HepG2 (cell line): ENCODE measurements around the gene KRTAP2-3. TPM values are rescaled to one million over a fixed set of nuclear protein-coding genes. Genes with fewer than 3 reads are reported as not detected.
"Not testable (repeated sequence)": the region's sequence is repeated elsewhere in the genome, so short reads cannot be mapped to it uniquely, and the experiment has no call there.

Experiments
- ATAC-seq: fragments of 200-7000 bp; cut with Tn5 transposase; 3 replicates; pipeline ENCODE4 v1.9.1; 2020; ENCODE audit warnings: mild to moderate bottlenecking, moderate library complexity
- BruUV-seq: library from RNA; stranded (reverse); fragments of 400-500 nt; replicated peaks from 2 replicates; lab custom pipeline; 2021; lab: Mats Ljungman, UMichigan
- CTCF ChIA-PET: fragments of 300-600 bp; formaldehyde crosslinking; extraction: SDS; loops from one replicate; lab custom pipeline; 2021; ENCODE audit warnings: low total read pairs, inconsistent platforms, low intra/inter-chr PET ratio; lab: Yijun Ruan, JAX
- POLR2A ChIA-PET: fragments of 350-600 bp; sonication (Branson Sonifier 250); formaldehyde crosslinking; loops from one replicate; lab custom pipeline; 2020; ENCODE audit warnings: antibody characterized with exemption, inconsistent platforms; lab: Yijun Ruan, JAX
- DNase-seq: peaks from one replicate; pipeline ENCODE4 v3.0.0-alpha.2; 2015; ENCODE audit warnings: low spot score
- FAIRE-seq: peaks from 3 replicates; lab custom pipeline; 2011; peaks lifted over from hg19 to GRCh38; lab: Jason Lieb, UNC
- H2AFZ ChIP-seq: one replicate; pipeline ENCODE4 v1.6.1; 2011; ENCODE audit warnings: low read length, inconsistent platforms
- H3K27ac ChIP-seq: fragments of 300-600 bp; 3 replicates; pipeline ENCODE4 v1.8.0; 2011; ENCODE audit warnings: mixed run types, mild to moderate bottlenecking, mixed read lengths, low read length, inconsistent platforms; ENCODE audit not compliant: insufficient read depth; ENCODE audit errors: extremely low read length
- H3K27me3 ChIP-seq, 2 experiments: fragments of 200-600 bp in 1 of 2; 2 replicates in 1 of 2; 3 replicates in 1 of 2; pipeline versions ENCODE4 v1.6.0 to v1.8.0; 2011; ENCODE audit warnings: low read length in 2 of 2, mild to moderate bottlenecking in 2 of 2, moderate library complexity in 2 of 2, inconsistent platforms in 1 of 2; ENCODE audit not compliant: insufficient read depth in 2 of 2, control insufficient read depth in 1 of 2
- H3K36me3 ChIP-seq, 2 experiments: fragments of 200-600 bp in 1 of 2; replicated peaks in 1 of 2; 2 replicates in 1 of 2; 3 replicates in 1 of 2; pipeline versions ENCODE4 v1.5.1 to v1.8.0; 2011; ENCODE audit warnings: low read length in 2 of 2, inconsistent platforms in 1 of 2; ENCODE audit not compliant: insufficient read depth in 2 of 2, control insufficient read depth in 1 of 2
- H3K4me1 ChIP-seq: 2 replicates; pipeline ENCODE4 v1.5.1; 2012; ENCODE audit warnings: low read length, inconsistent platforms; ENCODE audit not compliant: insufficient read depth
- H3K4me2 ChIP-seq: 2 replicates; pipeline ENCODE4 v1.6.0; 2011; ENCODE audit warnings: low read depth, low read length, inconsistent platforms
- H3K4me3 ChIP-seq, 3 experiments: fragments of 200-600 bp in 1 of 3; sonication (generic), shearing (Covaris generic) in 1 of 3; replicated peaks in 1 of 3; 2 replicates each; pipeline ENCODE4 v1.5.1; 2011 to 2016; ENCODE audit warnings: low read length in 3 of 3, inconsistent platforms in 2 of 3, low read depth in 2 of 3, mild to moderate bottlenecking in 2 of 3, control low read depth in 1 of 3, mixed read lengths in 1 of 3; ENCODE audit not compliant: insufficient read depth in 1 of 3
- H3K79me2 ChIP-seq: one replicate; pipeline ENCODE4 v1.6.1; 2011; ENCODE audit warnings: low read length, inconsistent platforms; ENCODE audit not compliant: insufficient read depth
- H3K9ac ChIP-seq: 2 replicates; pipeline ENCODE4 v1.6.0; 2011; ENCODE audit warnings: mild to moderate bottlenecking, low read depth, low read length, inconsistent platforms; ENCODE audit not compliant: insufficient read depth
- H3K9me3 ChIP-seq: 2 replicates; pipeline ENCODE4 v1.5.1; 2012; ENCODE audit warnings: mild to moderate bottlenecking, low read length
- H4K20me1 ChIP-seq: 2 replicates; pipeline ENCODE4 v1.6.0; 2011; ENCODE audit warnings: inconsistent platforms, mild to moderate bottlenecking, low read length, moderate library complexity; ENCODE audit not compliant: insufficient read depth
- DPF2 ChIP-seq: sonication (generic); formaldehyde crosslinking; IDR thresholded peaks from 2 replicates; pipeline ENCODE4 v1.4.0; 2020; ENCODE audit warnings: mild to moderate bottlenecking, low read depth, missing genetic modification reagents, borderline replicate concordance
- FOSL2 ChIP-seq: sonication (generic); formaldehyde crosslinking; IDR thresholded peaks from 2 replicates; pipeline ENCODE4 v1.4.0; 2020; ENCODE audit warnings: missing genetic modification reagents
- TEAD3 ChIP-seq: optimal IDR thresholded peaks from 2 replicates; pipeline ENCODE3; 2016; ENCODE audit warnings: borderline replicate concordance
- ZNF687 ChIP-seq: sonication (generic); formaldehyde crosslinking; IDR thresholded peaks from 2 replicates; pipeline ENCODE4 v1.5.1; 2020; ENCODE audit warnings: mild to moderate bottlenecking, missing genetic modification reagents, moderate library complexity
- WGBS: methylation state at CpG from one replicate; pipeline ENCODE4 v1.1.6; 2017; ENCODE audit warnings: low lambda C conversion rate; 5-methylcytosine and 5-hydroxymethylcytosine counted together
- in situ Hi-C: cut with HindIII; loops from 2 replicates; pipeline ENCODE4 v1.10.0; 2017; ENCODE audit warnings: low pct_unique_long_range_greater_than_20kb; ENCODE audit not compliant: extremely low pct_ligation_motif_present
- intact Hi-C: fragments of 100-400 bp; cut with micrococcal nuclease; formaldehyde crosslinking; loops from one replicate; pipeline ENCODE4 v1.10.0; 2022; ENCODE audit not compliant: unreplicated experiment
- polyA plus RNA-seq, 8 experiments: library from polyadenylated mRNA; depleted of rRNA in 3 of 8; stranded (reverse) in 7 of 8; unstranded in 1 of 8; fragments of >200 nt; fragmentation: Illumina TruSeq in 4 of 8; extraction: Trizol in 4 of 8; gene quantifications; 2 replicates each; pipeline versions ENCODE4 v1.2.1 to v1.2.3, GENCODE V29; 2011 to 2016; ENCODE audit warnings: low read depth in 4 of 8, missing spikeins in 1 of 8, mixed read lengths in 1 of 8; ENCODE audit not compliant: insufficient read depth in 1 of 8
- total RNA-seq, 5 experiments: library from RNA; depleted of rRNA; stranded (reverse); fragments of >200 nt; fragmentation: Illumina TruSeq; extraction: Trizol; gene quantifications; 2 replicates each; pipeline ENCODE4 v1.2.3, GENCODE V29; 2016; ENCODE audit warnings: low read depth in 1 of 5

The KRTAP2-3 gene
- total and polyA plus RNA-seq, 2 of the 13 experiments (the other 11 are each of a cell fraction or from before 2014, with no cell fraction given), result 0.25 TPM; not detected in 1

GRCh38 chr17:41060052-41060604 lies at the start of gene KRTAP2-3 (continued):
- TF ChIP-seq ZNF687, result peak; percentile 73
- TF ChIP-seq DPF2, result no peak
- TF ChIP-seq FOSL2 (CRISPR knock-in tag), result peak; percentile 67
- peak; percentile 56 for TF ChIP-seq TEAD3 (CRISPR knock-in tag)

DNA sequence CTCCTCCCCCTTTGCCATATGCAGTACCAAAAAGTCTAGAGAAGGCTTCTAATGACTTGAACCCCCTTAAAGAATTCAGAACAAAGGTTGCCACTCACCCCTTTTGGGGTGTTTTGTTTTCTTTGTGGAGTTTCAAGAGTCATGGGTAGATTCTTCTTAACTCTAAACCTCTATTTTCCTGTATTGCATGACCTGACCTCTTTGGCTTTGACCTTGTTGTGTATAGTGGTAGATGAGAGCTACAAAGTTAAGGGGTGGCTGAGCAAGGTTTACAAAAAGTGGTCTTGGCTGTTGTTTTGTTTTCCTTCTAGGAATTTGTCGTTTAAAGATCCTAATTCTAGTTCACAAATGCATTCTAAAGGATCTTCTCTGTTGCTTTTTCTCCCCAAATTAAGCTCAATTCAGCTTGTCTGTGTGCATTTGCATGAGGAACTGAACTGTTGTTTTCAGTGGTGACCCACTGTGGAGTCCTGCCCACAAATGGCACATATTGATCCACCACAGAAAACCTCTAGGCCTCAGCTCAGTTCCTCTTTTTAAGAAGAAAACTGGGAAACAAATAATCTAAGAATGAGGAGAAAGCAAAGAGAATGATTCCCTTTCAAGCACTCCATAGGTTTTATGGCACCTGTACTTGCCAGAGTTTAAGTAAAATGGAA lies 48.9 kb upstream of the KRTAP2-3 start:
- H3K9ac ChIP-seq, H3K36me3 ChIP-seq, H3K27me3 ChIP-seq, FAIRE-seq, ATAC-seq, BruUV-seq, H3K4me2 ChIP-seq, H3K27ac ChIP-seq, H3K4me1 ChIP-seq, intact Hi-C loops, H2AFZ ChIP-seq, H3K9me3 ChIP-seq, POLR2A ChIA-PET, CTCF ChIA-PET, DNase-seq, H4K20me1 ChIP-seq, H3K79me2 ChIP-seq, H3K4me3 ChIP-seq, in situ Hi-C loops: not testable (repeated sequence)
- 0% methylated on average over 1 of the region's 1 CpG for WGBS
